Endodermal cell (in vitro differentiated cells): ENCODE data around the gene SEMA5B. TPM values are rescaled to one million over a fixed set of nuclear protein-coding genes. Genes with fewer than 3 reads are reported as not detected.

Experiments
- DNase-seq: peaks from one replicate; pipeline ENCODE4 v3.0.0-alpha.2; 2017
- H3K27ac ChIP-seq: 2 replicates; pipeline ENCODE4 v1.5.1; 2013; ENCODE audit warnings: mild to moderate bottlenecking, low read depth, low read length, moderate library complexity
- H3K27me3 ChIP-seq: 2 replicates; pipeline ENCODE4 v1.6.1; 2013; ENCODE audit warnings: mild to moderate bottlenecking, low read length, moderate library complexity; ENCODE audit not compliant: insufficient read depth, control insufficient read depth, poor library complexity, severe bottlenecking
- H3K36me3 ChIP-seq: 2 replicates; pipeline ENCODE4 v1.7.0; 2013; ENCODE audit warnings: mild to moderate bottlenecking, low read length, moderate library complexity; ENCODE audit not compliant: control insufficient read depth, insufficient read depth
- H3K4me1 ChIP-seq: one replicate; pipeline ENCODE4 v1.7.0; 2013; ENCODE audit warnings: low read length; ENCODE audit not compliant: control insufficient read depth, insufficient read depth
- H3K4me3 ChIP-seq: 2 replicates; pipeline ENCODE4 v1.5.1; 2013; ENCODE audit warnings: mild to moderate bottlenecking, low read length, moderate library complexity
- H3K9ac ChIP-seq: 2 replicates; pipeline ENCODE4 v1.6.1; 2013; ENCODE audit warnings: mild to moderate bottlenecking, low read length, moderate library complexity; ENCODE audit not compliant: poor library complexity, severe bottlenecking; ENCODE audit errors: extremely low read depth
- H3K9me3 ChIP-seq: 2 replicates; pipeline ENCODE4 v1.6.1; 2013; ENCODE audit warnings: mild to moderate bottlenecking, low read length, moderate library complexity; ENCODE audit not compliant: control insufficient read depth
- H3K27ac Mint-ChIP-seq: 2 replicates; pipeline ENCODE4 v1.8.0; 2020; ENCODE audit warnings: mixed read lengths
- H3K27me3 Mint-ChIP-seq: 2 replicates; pipeline ENCODE4 v1.8.0; 2021; ENCODE audit warnings: mild to moderate bottlenecking, mixed read lengths; ENCODE audit not compliant: insufficient read depth
- H3K36me3 Mint-ChIP-seq: 2 replicates; pipeline ENCODE4 v1.8.0; 2020; ENCODE audit warnings: low read depth, mixed read lengths
- H3K4me1 Mint-ChIP-seq: 2 replicates; pipeline ENCODE4 v1.8.0; 2020; ENCODE audit warnings: mixed read lengths
- H3K4me3 Mint-ChIP-seq: 2 replicates; pipeline ENCODE4 v1.8.0; 2020; ENCODE audit warnings: mild to moderate bottlenecking, moderate library complexity, mixed read lengths
- H3K9me3 Mint-ChIP-seq: 2 replicates; pipeline ENCODE4 v1.8.0; 2020; ENCODE audit warnings: mild to moderate bottlenecking, mixed read lengths
- CTCF ChIP-seq: fragments of 200-600 bp; sonication (generic); conservative IDR thresholded peaks from 2 replicates; pipeline ENCODE4 v1.5.0; 2021; ENCODE audit warnings: antibody characterized with exemption, mild to moderate bottlenecking
- WGBS, 2 experiments: methylation state at CpG; one replicate each; pipeline versions ENCODE4 v1.1.5 to v1.1.7; 2013; ENCODE audit warnings: missing lambda C conversion rate in 2 of 2, mixed read lengths in 1 of 2; ENCODE audit not compliant: insufficient coverage in 1 of 2, insufficient read length in 1 of 2; 5-methylcytosine and 5-hydroxymethylcytosine counted together
- total RNA-seq, 2 donors: library from RNA; stranded (reverse); fragmentation: NEBNext Ultra II Directional in 1 of 2; extraction: Animal tissue kit (Norgen Biotek cat#: 25700) in 1 of 2; gene quantifications; 2 replicates in 1 of 2; 3 replicates in 1 of 2; pipeline ENCODE4 v1.2.1, GENCODE V29; 2021

Gene SEMA5B
- total RNA-seq, 2 donors from 2014 or later, result 37.3 to 45.8 TPM

DNA sequence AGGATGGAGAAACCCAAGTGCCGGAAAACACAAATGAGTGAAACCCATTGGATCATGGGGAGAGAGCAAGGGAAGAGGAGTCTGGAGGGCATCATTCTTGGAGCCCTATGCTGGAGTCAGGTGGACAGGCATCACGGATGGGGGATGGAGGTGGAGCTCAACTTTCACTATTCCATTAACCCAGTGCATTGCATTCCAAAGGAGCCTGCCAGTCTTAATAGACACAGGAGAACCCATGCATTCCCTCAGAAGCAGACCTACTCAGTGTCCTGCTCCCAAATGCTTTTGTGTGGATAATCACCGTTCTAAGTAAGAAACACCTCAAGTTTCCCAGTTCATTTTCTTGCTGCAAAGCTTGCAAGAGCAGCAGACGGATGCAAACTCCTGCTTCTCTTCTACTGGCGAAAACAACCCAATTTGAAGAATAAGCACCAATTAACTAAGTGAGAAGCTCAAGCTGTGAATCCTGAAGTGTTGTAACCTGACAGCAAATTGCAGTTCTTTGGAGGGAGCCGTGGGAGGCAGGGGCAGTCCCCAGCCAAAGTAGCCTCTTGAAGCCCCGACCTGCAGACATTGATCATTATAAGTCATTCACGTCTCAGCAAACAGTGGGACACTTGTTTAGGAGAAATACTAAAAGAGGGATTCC lies 25.3 kb downstream of the SEMA5B start:
- H3K4me1 Mint-ChIP-seq, result peaks cover 77% of the 10 kb centered on the region
- H3K27ac ChIP-seq, result no peak overlapping the region
- no peak overlapping the region for H3K9ac ChIP-seq
- no peaks in the 10 kb centered on the region for H3K9me3 Mint-ChIP-seq
- no peak for TF ChIP-seq CTCF
- 34 to 46% methylated on average over 7 to 8 of the region's 8 CpGs for WGBS, 2 experiments
- H3K36me3 ChIP-seq, result no peaks in the 10 kb centered on the region
- H3K4me3 Mint-ChIP-seq, result no peak overlapping the region
- no peaks in the 10 kb centered on the region for H3K9me3 ChIP-seq
- no peaks in the 10 kb centered on the region for H3K36me3 Mint-ChIP-seq
- H3K27ac Mint-ChIP-seq, result no peak overlapping the region
- peak overlapping the region; percentile 24 for H3K4me3 ChIP-seq
- peaks cover 3% of the 10 kb centered on the region for H3K27me3 Mint-ChIP-seq
- H3K27me3 ChIP-seq, result no peaks in the 10 kb centered on the region
- peak; percentile 78 for DNase-seq
- peaks cover 27% of the 10 kb centered on the region for H3K4me1 ChIP-seq

GRCh38 chr3:122998856-122999255 lies 28.7 kb downstream of the SEMA5B start:
- H3K27me3 ChIP-seq, result no peaks in the 10 kb centered on the region
- Mint-ChIP-seq H3K4me3 (no peak overlapping the region), H3K27ac (no peak overlapping the region), H3K36me3 (no peaks in the 10 kb centered on the region), H3K9me3 (no peaks in the 10 kb centered on the region), H3K4me1 (peaks cover 66% of the 10 kb centered on the region), H3K27me3 (peaks cover 12% of the 10 kb centered on the region)
- no peak overlapping the region for H3K9ac ChIP-seq
- no peak overlapping the region for H3K4me3 ChIP-seq
- H3K9me3 ChIP-seq, result no peaks in the 10 kb centered on the region
- WGBS, 2 experiments, result 92% methylated on average over 4 of the region's 4 CpGs; no CpG with 5 or more reads in 1 of the 2 experiments
- TF ChIP-seq CTCF, result no peak
- H3K36me3 ChIP-seq, result no peaks in the 10 kb centered on the region
- H3K4me1 ChIP-seq, result peaks cover 18% of the 10 kb centered on the region
- DNase-seq, result no peak
- no peak overlapping the region for H3K27ac ChIP-seq

- no peaks in the 10 kb centered on the region for H3K9me3 ChIP-seq
- DNase-seq, result no peak
- H3K27me3 Mint-ChIP-seq, result peaks cover 12% of the 10 kb centered on the region
- no peaks in the 10 kb centered on the region for H3K36me3 ChIP-seq
- no peak overlapping the region for H3K9ac ChIP-seq
- peaks cover 18% of the 10 kb centered on the region for H3K4me1 ChIP-seq
- no peak overlapping the region for H3K4me3 ChIP-seq
- no peaks in the 10 kb centered on the region for H3K36me3 Mint-ChIP-seq
- no peak for TF ChIP-seq CTCF
- H3K9me3 Mint-ChIP-seq, result no peaks in the 10 kb centered on the region
- WGBS, 2 experiments, result 93 to 100% methylated on average over 7 of the region's 7 CpGs
- H3K27ac ChIP-seq, result no peak overlapping the region
- no peaks in the 10 kb centered on the region for H3K27me3 ChIP-seq
- peaks cover 69% of the 10 kb centered on the region for H3K4me1 Mint-ChIP-seq
- H3K4me3 Mint-ChIP-seq, result no peak overlapping the region
- no peak overlapping the region for H3K27ac Mint-ChIP-seq
These were observed 29.4 kb downstream of the SEMA5B start for GRCh38 chr3:122998206-122998605.
